ENCODE data around the gene CCDC7.
"Not testable (repeated sequence)": the region's sequence is repeated elsewhere in the genome, so short reads cannot be mapped to it uniquely, and the experiment has no call there.

Gene CCDC7

DNA sequence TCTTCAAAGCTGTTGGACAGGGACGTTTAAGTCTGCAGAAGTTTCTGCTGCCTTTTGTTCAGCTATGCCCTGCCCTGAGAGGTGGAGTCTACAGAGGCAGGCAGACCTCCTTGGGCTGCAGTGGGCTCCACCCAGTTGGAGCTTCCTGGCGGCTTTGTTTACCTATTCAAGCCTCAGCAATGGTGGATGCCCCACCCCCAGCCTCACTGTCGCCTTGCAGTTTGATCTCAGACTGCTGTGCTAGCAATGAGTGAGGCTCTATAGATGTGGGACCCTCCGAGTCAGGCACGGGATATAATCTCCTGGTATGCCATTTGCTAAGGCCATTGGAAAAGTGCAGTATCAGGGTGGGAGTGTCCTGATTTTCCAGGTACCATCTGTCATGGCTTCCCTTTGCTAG is 152.1 kb downstream of the CCDC7 start:
- not testable (repeated sequence) for H3K4me2 ChIP-seq (ENCODE audit: low read length); H3K4me3 ChIP-seq (ENCODE audit: low read length); H3K36me3 ChIP-seq (ENCODE audit: insufficient read depth, low read length); H3K9ac ChIP-seq (ENCODE audit: low read depth, low read length); H3K4me1 ChIP-seq (ENCODE audit: control insufficient read depth, insufficient read depth, low read length); H3K9me3 ChIP-seq (replicated peaks; ENCODE audit: low read length); H3K27me3 ChIP-seq (ENCODE audit: control insufficient read depth, insufficient read depth, low read length)

DNA sequence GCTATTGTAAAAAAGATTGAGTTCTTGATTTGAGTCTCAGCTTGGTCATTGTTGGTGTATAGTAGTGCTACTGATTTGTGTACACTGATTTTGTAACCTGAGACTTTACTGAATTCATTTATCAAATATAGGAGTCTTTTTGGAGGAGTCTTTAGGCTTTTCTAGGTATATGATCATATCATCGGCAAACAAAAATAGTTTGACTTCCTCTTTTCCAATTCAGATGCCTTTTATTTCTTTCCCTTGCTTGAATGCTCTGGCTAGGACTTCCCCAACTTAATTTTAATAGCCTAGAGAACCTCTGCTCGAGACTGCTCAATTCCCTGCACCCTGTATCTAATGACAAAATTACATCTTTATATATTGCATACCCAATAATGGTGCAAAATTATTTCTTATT is 154.4 kb downstream of the CCDC7 start:
- Histone ChIP-seq H3K9me3 (replicated peaks; ENCODE audit: low read length) (no peaks in the 10 kb centered on the region), H3K4me2 (ENCODE audit: low read length) (no peak overlapping the region), H3K36me3 (ENCODE audit: insufficient read depth, low read length) (no peaks in the 10 kb centered on the region), H3K4me3 (ENCODE audit: low read length) (no peak overlapping the region), H3K4me1 (ENCODE audit: control insufficient read depth, insufficient read depth, low read length) (no peaks in the 10 kb centered on the region), H3K27me3 (ENCODE audit: control insufficient read depth, insufficient read depth, low read length) (no peaks in the 10 kb centered on the region), H3K9ac (ENCODE audit: low read depth, low read length) (no peak overlapping the region)

GRCh38 chr10:32601562-32601961 is 155.6 kb downstream of the CCDC7 start:
- not testable (repeated sequence) for H3K4me2 ChIP-seq (ENCODE audit: low read length); H3K27me3 ChIP-seq (ENCODE audit: control insufficient read depth, insufficient read depth, low read length); H3K4me3 ChIP-seq (ENCODE audit: low read length); H3K9me3 ChIP-seq (replicated peaks; ENCODE audit: low read length); H3K36me3 ChIP-seq (ENCODE audit: insufficient read depth, low read length); H3K4me1 ChIP-seq (ENCODE audit: control insufficient read depth, insufficient read depth, low read length); H3K9ac ChIP-seq (ENCODE audit: low read depth, low read length)

- Histone ChIP-seq H3K36me3 (ENCODE audit: insufficient read depth, low read length) (no peaks in the 10 kb centered on the region), H3K9ac (ENCODE audit: low read depth, low read length) (no peak overlapping the region), H3K4me3 (ENCODE audit: low read length) (no peak overlapping the region), H3K4me2 (ENCODE audit: low read length) (no peak overlapping the region), H3K27me3 (ENCODE audit: control insufficient read depth, insufficient read depth, low read length) (no peaks in the 10 kb centered on the region), H3K9me3 (replicated peaks; ENCODE audit: low read length) (no peaks in the 10 kb centered on the region), H3K4me1 (ENCODE audit: control insufficient read depth, insufficient read depth, low read length) (no peaks in the 10 kb centered on the region)
Measured at GRCh38 chr10:32605787-32606186, 159.8 kb downstream of the CCDC7 start.

DNA sequence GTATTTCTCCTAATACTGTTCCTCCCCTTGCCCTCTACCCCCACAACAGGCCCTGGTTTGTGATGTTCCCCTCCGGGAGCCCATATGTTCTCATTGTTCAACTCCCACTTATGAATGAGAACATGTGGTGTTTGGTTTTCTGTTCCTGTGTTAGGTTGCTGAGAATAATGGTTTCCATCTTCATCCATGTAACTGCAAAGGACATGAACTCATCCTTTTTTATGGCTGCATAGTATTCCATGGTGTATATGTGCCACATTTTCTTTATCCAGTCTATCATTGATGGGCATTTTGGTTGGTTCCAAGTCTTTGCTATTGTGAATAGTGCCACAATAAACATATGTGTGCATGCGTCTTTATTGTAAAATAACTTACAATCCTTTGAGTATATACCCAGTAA is 164.6 kb downstream of the CCDC7 start:
- H3K27me3 ChIP-seq (ENCODE audit: control insufficient read depth, insufficient read depth, low read length); H3K9me3 ChIP-seq (replicated peaks; ENCODE audit: low read length); H3K9ac ChIP-seq (ENCODE audit: low read depth, low read length); H3K4me1 ChIP-seq (ENCODE audit: control insufficient read depth, insufficient read depth, low read length); H3K4me3 ChIP-seq (ENCODE audit: low read length); H3K36me3 ChIP-seq (ENCODE audit: insufficient read depth, low read length); H3K4me2 ChIP-seq (ENCODE audit: low read length): not testable (repeated sequence)

DNA sequence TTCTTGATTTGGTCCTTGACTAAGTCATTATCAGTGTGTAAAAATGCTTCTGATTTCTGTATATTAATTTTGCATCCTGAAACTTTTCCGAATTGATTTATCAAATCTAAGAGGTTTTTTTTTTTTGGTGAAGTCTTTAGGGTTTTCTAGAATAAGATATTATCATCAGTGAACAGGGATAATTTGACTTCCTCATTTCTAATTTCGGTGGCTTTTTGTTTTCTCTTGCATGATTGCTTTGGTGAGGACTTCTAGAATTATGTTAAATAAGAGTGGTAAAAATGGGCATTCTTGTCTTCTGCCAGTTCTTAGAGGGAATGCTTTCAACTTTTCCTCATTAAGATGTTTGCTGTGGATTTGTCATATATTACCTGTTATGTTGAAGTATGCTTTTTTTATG is 170.5 kb downstream of the CCDC7 start:
- Histone ChIP-seq H3K36me3 (ENCODE audit: insufficient read depth, low read length) (no peaks in the 10 kb centered on the region), H3K9me3 (replicated peaks; ENCODE audit: low read length) (no peaks in the 10 kb centered on the region), H3K4me3 (ENCODE audit: low read length) (no peak overlapping the region), H3K4me2 (ENCODE audit: low read length) (no peak overlapping the region), H3K9ac (ENCODE audit: low read depth, low read length) (no peak overlapping the region), H3K27me3 (ENCODE audit: control insufficient read depth, insufficient read depth, low read length) (no peaks in the 10 kb centered on the region), H3K4me1 (ENCODE audit: control insufficient read depth, insufficient read depth, low read length) (no peaks in the 10 kb centered on the region)

DNA sequence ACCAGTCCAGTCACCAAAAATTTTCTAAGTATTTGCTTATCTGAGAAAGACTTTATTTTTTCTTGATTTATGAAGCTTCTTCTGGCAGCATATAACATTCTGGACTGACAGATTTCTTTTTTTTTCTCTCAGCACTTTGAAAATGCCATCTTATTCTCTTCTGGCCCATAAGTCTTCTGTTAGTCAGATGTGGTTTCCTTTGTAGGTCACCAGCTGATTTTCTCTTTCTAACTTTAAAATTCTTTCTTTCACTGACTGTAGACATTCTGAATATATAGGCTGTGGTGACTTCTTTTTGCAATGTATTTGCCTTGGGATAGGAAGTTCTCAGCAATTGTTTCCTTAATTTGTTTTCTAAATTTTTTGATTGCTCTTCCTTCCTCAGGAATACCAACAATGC is 172.5 kb downstream of the CCDC7 start:
- H3K36me3 ChIP-seq (ENCODE audit: insufficient read depth, low read length): no peaks in the 10 kb centered on the region
- no peak overlapping the region for H3K4me3 ChIP-seq (ENCODE audit: low read length)
- H3K27me3 ChIP-seq (ENCODE audit: control insufficient read depth, insufficient read depth, low read length): no peaks in the 10 kb centered on the region
- H3K9me3 ChIP-seq (replicated peaks; ENCODE audit: low read length): no peaks in the 10 kb centered on the region
- no peaks in the 10 kb centered on the region for H3K4me1 ChIP-seq (ENCODE audit: control insufficient read depth, insufficient read depth, low read length)
- H3K9ac ChIP-seq (ENCODE audit: low read depth, low read length): no peak overlapping the region
- no peak overlapping the region for H3K4me2 ChIP-seq (ENCODE audit: low read length)

GRCh38 chr10:32621969-32622368 is 176.0 kb downstream of the CCDC7 start:
- Histone ChIP-seq H3K4me2 (ENCODE audit: low read length) (no peak overlapping the region), H3K4me1 (ENCODE audit: control insufficient read depth, insufficient read depth, low read length) (no peaks in the 10 kb centered on the region), H3K9me3 (replicated peaks; ENCODE audit: low read length) (no peaks in the 10 kb centered on the region), H3K4me3 (ENCODE audit: low read length) (no peak overlapping the region), H3K27me3 (ENCODE audit: control insufficient read depth, insufficient read depth, low read length) (no peaks in the 10 kb centered on the region), H3K36me3 (ENCODE audit: insufficient read depth, low read length) (no peaks in the 10 kb centered on the region), H3K9ac (ENCODE audit: low read depth, low read length) (no peak overlapping the region)

- H3K9me3 ChIP-seq (replicated peaks; ENCODE audit: low read length): no peaks in the 10 kb centered on the region
- no peak overlapping the region for H3K9ac ChIP-seq (ENCODE audit: low read depth, low read length)
- H3K4me1 ChIP-seq (ENCODE audit: control insufficient read depth, insufficient read depth, low read length): no peaks in the 10 kb centered on the region
- no peaks in the 10 kb centered on the region for H3K27me3 ChIP-seq (ENCODE audit: control insufficient read depth, insufficient read depth, low read length)
- H3K36me3 ChIP-seq (ENCODE audit: insufficient read depth, low read length): no peaks in the 10 kb centered on the region
- H3K4me3 ChIP-seq (ENCODE audit: low read length): no peak overlapping the region
- H3K4me2 ChIP-seq (ENCODE audit: low read length): no peak overlapping the region
Measured at GRCh38 chr10:32622409-32622808, 176.5 kb downstream of the CCDC7 start.

GRCh38 chr10:32627183-32627582 is 181.2 kb downstream of the CCDC7 start:
- Histone ChIP-seq H3K4me1 (ENCODE audit: control insufficient read depth, insufficient read depth, low read length) (no peaks in the 10 kb centered on the region), H3K36me3 (ENCODE audit: insufficient read depth, low read length) (no peaks in the 10 kb centered on the region), H3K4me2 (ENCODE audit: low read length) (no peak overlapping the region), H3K27me3 (ENCODE audit: control insufficient read depth, insufficient read depth, low read length) (no peaks in the 10 kb centered on the region), H3K9me3 (replicated peaks; ENCODE audit: low read length) (no peaks in the 10 kb centered on the region), H3K4me3 (ENCODE audit: low read length) (no peak overlapping the region), H3K9ac (ENCODE audit: low read depth, low read length) (no peak overlapping the region)

GRCh38 chr10:32629910-32630309 is 184.0 kb downstream of the CCDC7 start:
- Histone ChIP-seq H3K4me3 (ENCODE audit: low read length) (no peak overlapping the region), H3K9me3 (replicated peaks; ENCODE audit: low read length) (no peaks in the 10 kb centered on the region), H3K36me3 (ENCODE audit: insufficient read depth, low read length) (no peaks in the 10 kb centered on the region), H3K4me1 (ENCODE audit: control insufficient read depth, insufficient read depth, low read length) (no peaks in the 10 kb centered on the region), H3K9ac (ENCODE audit: low read depth, low read length) (no peak overlapping the region), H3K27me3 (ENCODE audit: control insufficient read depth, insufficient read depth, low read length) (no peaks in the 10 kb centered on the region), H3K4me2 (ENCODE audit: low read length) (no peak overlapping the region)

GRCh38 chr10:32646535-32646934 is 200.6 kb downstream of the CCDC7 start:
- no peaks in the 10 kb centered on the region for H3K9me3 ChIP-seq (replicated peaks; ENCODE audit: low read length)
- no peaks in the 10 kb centered on the region for H3K36me3 ChIP-seq (ENCODE audit: insufficient read depth, low read length)
- H3K4me3 ChIP-seq (ENCODE audit: low read length): no peak overlapping the region
- no peak overlapping the region for H3K9ac ChIP-seq (ENCODE audit: low read depth, low read length)
- no peaks in the 10 kb centered on the region for H3K27me3 ChIP-seq (ENCODE audit: control insufficient read depth, insufficient read depth, low read length)
- no peak overlapping the region for H3K4me2 ChIP-seq (ENCODE audit: low read length)
- H3K4me1 ChIP-seq (ENCODE audit: control insufficient read depth, insufficient read depth, low read length): no peaks in the 10 kb centered on the region

- H3K27me3 ChIP-seq (ENCODE audit: control insufficient read depth, insufficient read depth, low read length): no peaks in the 10 kb centered on the region
- no peak overlapping the region for H3K4me3 ChIP-seq (ENCODE audit: low read length)
- H3K4me1 ChIP-seq (ENCODE audit: control insufficient read depth, insufficient read depth, low read length): no peaks in the 10 kb centered on the region
- no peaks in the 10 kb centered on the region for H3K9me3 ChIP-seq (replicated peaks; ENCODE audit: low read length)
- H3K36me3 ChIP-seq (ENCODE audit: insufficient read depth, low read length): no peaks in the 10 kb centered on the region
- no peak overlapping the region for H3K9ac ChIP-seq (ENCODE audit: low read depth, low read length)
- H3K4me2 ChIP-seq (ENCODE audit: low read length): no peak overlapping the region
Measured at GRCh38 chr10:32650246-32650655, 204.3 kb downstream of the CCDC7 start.
